Parathyroid adenoma (tissue), 2 donors: ENCODE results near the gene ANK3.

Experiments used
- H2AFZ ChIP-seq: fragments of 300-600 bp; sonication (generic); one replicate; pipeline ENCODE4 v1.7.0; 2017; ENCODE audit warnings: antibody characterized with exemption, mild to moderate bottlenecking
- H3K27ac ChIP-seq: fragments of 300-600 bp; sonication (generic); one replicate; pipeline ENCODE4 v1.7.0; 2017
- H3K27me3 ChIP-seq: fragments of 300-600 bp; sonication (generic); one replicate; pipeline ENCODE4 v1.7.0; 2017; ENCODE audit warnings: low read length; ENCODE audit not compliant: control insufficient read depth, insufficient read depth
- H3K36me3 ChIP-seq: fragments of 300-600 bp; sonication (generic); one replicate; pipeline ENCODE4 v1.7.0; 2017; ENCODE audit warnings: low read length; ENCODE audit not compliant: control insufficient read depth, insufficient read depth
- H3K4me1 ChIP-seq: fragments of 300-600 bp; sonication (generic); one replicate; pipeline ENCODE4 v1.7.0; 2017; ENCODE audit warnings: control low read depth
- H3K4me2 ChIP-seq: fragments of 300-600 bp; sonication (generic); one replicate; pipeline ENCODE4 v1.7.0; 2017; ENCODE audit warnings: low read length
- H3K4me3 ChIP-seq: fragments of 300-600 bp; sonication (generic); one replicate; pipeline ENCODE4 v1.7.0; 2017; ENCODE audit warnings: low read depth, low read length
- H3K79me2 ChIP-seq: fragments of 300-600 bp; sonication (generic); one replicate; pipeline ENCODE4 v1.7.0; 2017; ENCODE audit warnings: control low read depth
- H3K9ac ChIP-seq: fragments of 300-600 bp; sonication (generic); one replicate; pipeline ENCODE4 v1.7.0; 2017; ENCODE audit warnings: mild to moderate bottlenecking
- H3K9me3 ChIP-seq: fragments of 300-600 bp; sonication (generic); one replicate; pipeline ENCODE4 v1.7.0; 2017; ENCODE audit warnings: low read length; ENCODE audit not compliant: control insufficient read depth
- TF ChIP-seq, protein P1 (sequence below): fragments of 300-600 bp; sonication (generic); IDR thresholded peaks from one replicate; pipeline ENCODE4 v1.7.0; 2017; ENCODE audit warnings: antibody characterized with exemption, mild to moderate bottlenecking
- donor health status: primary hyperparathyroidism.

ANK3 gene

DNA sequence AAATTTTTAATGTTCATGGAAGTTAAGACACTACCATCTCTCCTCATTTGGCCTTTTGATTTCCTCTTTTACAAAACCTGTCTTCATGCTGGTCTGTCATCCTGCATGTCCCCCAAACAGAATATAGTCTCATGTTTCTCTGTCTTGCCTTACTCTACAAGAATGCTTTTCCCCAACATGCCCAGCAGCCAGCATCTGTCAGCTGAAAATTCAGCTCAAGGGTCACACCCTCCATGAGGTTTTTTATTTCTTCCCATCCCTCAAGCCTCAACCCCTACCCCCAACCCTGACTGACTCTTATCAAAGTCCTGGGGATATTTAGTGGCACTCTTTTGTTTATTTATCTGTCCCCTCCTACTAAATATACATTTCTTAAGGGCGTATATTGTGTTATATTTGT, 202.0 kb downstream of the ANK3 start:
- Histone ChIP-seq H3K9me3 (no peaks in the 10 kb centered on the region), H3K4me2 (no peak overlapping the region), H3K27me3 (no peaks in the 10 kb centered on the region), H3K79me2 (peaks cover 3% of the 10 kb centered on the region), H3K4me3 (no peak overlapping the region), H2AFZ (no peak overlapping the region), H3K9ac (no peak overlapping the region), H3K27ac (peak overlapping the region; percentile 95), H3K4me1 (peaks cover 36% of the 10 kb centered on the region), H3K36me3 (no peaks in the 10 kb centered on the region)
- TF ChIP-seq, protein P1, sequence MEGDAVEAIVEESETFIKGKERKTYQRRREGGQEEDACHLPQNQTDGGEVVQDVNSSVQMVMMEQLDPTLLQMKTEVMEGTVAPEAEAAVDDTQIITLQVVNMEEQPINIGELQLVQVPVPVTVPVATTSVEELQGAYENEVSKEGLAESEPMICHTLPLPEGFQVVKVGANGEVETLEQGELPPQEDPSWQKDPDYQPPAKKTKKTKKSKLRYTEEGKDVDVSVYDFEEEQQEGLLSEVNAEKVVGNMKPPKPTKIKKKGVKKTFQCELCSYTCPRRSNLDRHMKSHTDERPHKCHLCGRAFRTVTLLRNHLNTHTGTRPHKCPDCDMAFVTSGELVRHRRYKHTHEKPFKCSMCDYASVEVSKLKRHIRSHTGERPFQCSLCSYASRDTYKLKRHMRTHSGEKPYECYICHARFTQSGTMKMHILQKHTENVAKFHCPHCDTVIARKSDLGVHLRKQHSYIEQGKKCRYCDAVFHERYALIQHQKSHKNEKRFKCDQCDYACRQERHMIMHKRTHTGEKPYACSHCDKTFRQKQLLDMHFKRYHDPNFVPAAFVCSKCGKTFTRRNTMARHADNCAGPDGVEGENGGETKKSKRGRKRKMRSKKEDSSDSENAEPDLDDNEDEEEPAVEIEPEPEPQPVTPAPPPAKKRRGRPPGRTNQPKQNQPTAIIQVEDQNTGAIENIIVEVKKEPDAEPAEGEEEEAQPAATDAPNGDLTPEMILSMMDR = no peak

DNA sequence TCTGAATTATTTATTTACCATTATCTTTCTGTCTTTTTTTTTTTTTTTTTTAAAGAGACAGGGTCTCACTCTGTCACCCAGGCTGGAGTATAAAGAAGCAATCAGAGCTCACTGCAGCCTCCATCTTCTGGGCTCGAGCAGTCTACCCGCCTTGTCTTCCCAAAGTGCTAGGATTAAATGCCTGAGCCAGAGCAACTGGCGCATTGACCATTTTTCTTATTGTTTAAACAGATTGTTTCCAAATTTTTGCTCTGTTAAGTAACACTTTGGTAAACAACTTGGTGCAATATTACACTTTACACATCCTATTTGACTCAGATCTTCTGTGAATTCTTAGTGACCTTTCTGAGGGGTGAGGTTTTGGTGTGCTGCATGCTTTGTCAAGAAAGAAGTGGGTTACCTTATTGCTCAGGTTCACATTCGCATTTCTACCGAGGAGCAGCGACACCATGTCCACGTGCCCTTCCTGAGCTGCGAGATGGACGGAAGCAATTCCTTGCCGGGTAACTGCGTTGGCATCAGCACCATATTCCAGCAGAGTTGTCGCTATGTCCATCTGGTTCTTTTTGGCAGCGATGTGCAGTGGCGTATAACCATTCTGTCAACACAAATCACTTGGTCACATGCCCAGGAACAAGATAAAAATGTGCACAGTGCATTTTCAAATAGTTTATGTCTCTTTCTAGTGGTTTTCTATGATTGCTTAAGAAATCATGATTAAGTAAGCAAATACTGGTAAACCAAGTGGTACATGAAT, 203.2 kb downstream of the ANK3 start:
- Histone ChIP-seq H3K27ac (peak overlapping the region; percentile 95), H3K9ac (no peak overlapping the region), H3K27me3 (no peaks in the 10 kb centered on the region), H3K4me2 (peak overlapping the region; percentile 7), H3K9me3 (no peaks in the 10 kb centered on the region), H3K79me2 (peaks cover 3% of the 10 kb centered on the region), H3K4me3 (peak overlapping the region; percentile 2), H2AFZ (peak overlapping the region; percentile 71), H3K4me1 (peaks cover 37% of the 10 kb centered on the region), H3K36me3 (no peaks in the 10 kb centered on the region)
- TF ChIP-seq, protein P1 = no peak

DNA sequence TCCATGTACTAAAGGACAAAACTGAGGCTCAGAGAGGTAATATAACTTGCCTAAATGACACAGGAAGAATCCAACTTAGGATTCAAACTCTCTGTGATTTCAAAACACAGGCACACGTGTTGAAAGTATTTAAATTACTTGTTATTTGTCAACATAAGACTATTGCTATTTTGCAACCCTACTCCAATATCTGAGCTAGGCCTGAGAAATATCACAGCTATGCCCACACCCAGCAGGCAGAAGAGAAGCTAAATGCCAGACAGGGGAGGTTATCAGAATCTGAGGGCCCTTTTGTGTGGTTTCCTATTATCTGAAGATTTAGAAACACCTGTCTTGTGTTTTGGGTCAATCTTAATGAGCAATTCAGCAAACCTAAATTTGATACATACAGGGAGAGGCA, 204.3 kb downstream of the ANK3 start:
- Histone ChIP-seq H3K4me1 (peaks cover 36% of the 10 kb centered on the region), H3K4me2 (peak overlapping the region; percentile 28), H3K9ac (no peak overlapping the region), H3K79me2 (no peaks in the 10 kb centered on the region), H3K9me3 (no peaks in the 10 kb centered on the region), H3K27me3 (no peaks in the 10 kb centered on the region), H3K4me3 (no peak overlapping the region), H2AFZ (peak overlapping the region; percentile 71), H3K27ac (peak overlapping the region; percentile 95), H3K36me3 (no peaks in the 10 kb centered on the region)
- TF ChIP-seq, protein P1 = no peak

DNA sequence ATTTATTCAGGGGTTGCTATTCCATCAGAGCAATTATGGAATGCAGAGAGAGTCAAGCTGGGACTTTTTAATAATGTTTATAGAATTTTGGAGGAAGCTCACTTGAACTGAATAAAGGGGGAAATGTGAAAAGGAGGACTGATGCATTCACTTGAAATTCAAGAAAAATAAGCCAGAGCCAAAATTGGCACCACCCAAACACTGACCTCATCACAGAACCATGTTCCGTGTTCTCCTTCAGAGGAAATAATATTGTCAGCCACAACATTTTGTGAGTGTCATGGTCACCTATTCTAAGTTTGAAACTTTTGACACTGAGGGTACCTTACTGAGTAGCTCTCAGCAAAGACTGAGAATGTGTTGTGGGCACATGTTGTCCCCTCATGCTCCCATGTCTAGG, 207.0 kb downstream of the ANK3 start:
- H2AFZ ChIP-seq = peak overlapping the region; percentile 28
- H3K4me2 ChIP-seq = no peak overlapping the region
- peak overlapping the region; percentile 65 for H3K27ac ChIP-seq
- no peaks in the 10 kb centered on the region for H3K36me3 ChIP-seq
- peaks cover 32% of the 10 kb centered on the region for H3K4me1 ChIP-seq
- no peak overlapping the region for H3K4me3 ChIP-seq
- H3K27me3 ChIP-seq = no peaks in the 10 kb centered on the region
- TF ChIP-seq, protein P1 = no peak
- H3K9ac ChIP-seq = no peak overlapping the region
- no peaks in the 10 kb centered on the region for H3K79me2 ChIP-seq
- H3K9me3 ChIP-seq = no peaks in the 10 kb centered on the region

DNA sequence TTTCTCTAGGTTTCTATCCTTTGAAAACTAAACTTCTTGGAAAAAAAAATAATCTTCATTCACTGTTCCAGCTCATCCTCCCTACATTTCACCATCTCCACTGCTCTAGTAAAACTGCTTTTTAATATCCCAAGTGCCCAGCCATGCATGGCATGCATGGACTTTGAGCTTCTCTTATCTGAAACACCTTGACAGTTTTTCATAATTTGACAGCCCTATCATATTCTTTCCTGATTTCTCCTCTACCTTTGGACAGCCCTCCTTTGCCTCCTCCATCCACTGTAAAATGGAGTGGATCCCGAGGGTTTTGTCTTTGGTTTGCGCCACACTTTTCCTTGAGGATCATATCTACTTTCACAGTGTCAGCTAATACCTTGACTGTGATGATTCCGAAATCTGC, 212.8 kb downstream of the ANK3 start:
- H3K9ac ChIP-seq = no peak overlapping the region
- no peaks in the 10 kb centered on the region for H3K27me3 ChIP-seq
- H3K9me3 ChIP-seq = no peaks in the 10 kb centered on the region
- peaks cover 34% of the 10 kb centered on the region for H3K4me1 ChIP-seq
- H3K27ac ChIP-seq = no peak overlapping the region
- H3K4me3 ChIP-seq = no peak overlapping the region
- no peaks in the 10 kb centered on the region for H3K79me2 ChIP-seq
- no peaks in the 10 kb centered on the region for H3K36me3 ChIP-seq
- no peak overlapping the region for H2AFZ ChIP-seq
- TF ChIP-seq, protein P1 = no peak
- H3K4me2 ChIP-seq = no peak overlapping the region
